ENCODE measurements around the gene APBB2.

The APBB2 gene

DNA sequence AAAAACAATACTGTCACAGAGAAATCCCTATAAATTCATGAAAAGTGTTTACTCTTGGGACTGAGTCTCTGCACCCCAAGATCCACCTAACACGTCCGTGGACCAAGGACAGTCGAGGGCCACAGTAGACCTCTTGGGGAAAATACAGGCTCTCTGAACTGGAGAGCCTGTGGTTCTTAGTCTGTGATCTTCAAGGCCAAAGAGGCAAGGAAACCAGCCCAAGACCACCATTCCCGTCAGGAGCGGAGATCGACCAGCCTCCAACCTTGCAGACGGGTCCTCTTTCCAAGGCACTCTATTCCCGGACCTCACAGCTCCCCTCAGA lies 1.6 kb upstream of the APBB2 start:
- DNase-seq (ENCODE audit: low spot score): no peak

DNA sequence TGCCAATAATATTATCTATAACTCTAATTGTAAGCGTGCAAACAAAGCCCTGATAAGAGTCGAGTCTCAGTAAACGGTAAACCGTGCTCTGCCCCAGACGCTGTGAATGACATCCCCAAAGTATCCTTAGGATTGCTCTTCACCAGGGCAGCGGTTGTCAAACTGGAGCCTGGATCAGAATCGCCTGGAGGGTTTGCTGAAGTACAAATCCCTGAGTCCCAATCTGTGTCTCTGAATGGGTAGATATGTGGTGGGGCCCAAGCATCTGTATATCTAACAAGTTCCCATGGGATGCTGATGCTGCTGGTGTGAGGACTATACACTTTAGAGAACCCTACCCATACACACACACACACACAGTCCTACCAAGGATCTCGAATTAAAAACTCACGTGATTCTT lies 813 bp upstream of the APBB2 start:
- no peak for DNase-seq (ENCODE audit: low spot score)

DNA sequence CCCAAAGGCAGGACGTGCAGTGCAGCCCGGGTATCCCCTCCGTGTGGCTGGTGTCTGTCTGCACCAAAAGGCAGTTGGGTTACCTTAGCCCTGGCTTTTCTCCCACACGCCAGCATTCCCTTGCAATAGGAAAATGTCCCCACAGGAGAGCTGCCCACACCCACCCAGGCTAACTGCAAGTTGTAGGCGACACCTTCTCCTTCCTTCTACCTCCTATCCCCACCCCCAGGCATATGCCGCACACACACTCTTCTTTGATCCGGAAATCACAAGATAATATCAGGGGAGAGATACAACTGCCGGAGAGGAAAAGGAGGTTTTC lies 444 bp upstream of the APBB2 start:
- DNase-seq (ENCODE audit: low spot score): no peak

DNA sequence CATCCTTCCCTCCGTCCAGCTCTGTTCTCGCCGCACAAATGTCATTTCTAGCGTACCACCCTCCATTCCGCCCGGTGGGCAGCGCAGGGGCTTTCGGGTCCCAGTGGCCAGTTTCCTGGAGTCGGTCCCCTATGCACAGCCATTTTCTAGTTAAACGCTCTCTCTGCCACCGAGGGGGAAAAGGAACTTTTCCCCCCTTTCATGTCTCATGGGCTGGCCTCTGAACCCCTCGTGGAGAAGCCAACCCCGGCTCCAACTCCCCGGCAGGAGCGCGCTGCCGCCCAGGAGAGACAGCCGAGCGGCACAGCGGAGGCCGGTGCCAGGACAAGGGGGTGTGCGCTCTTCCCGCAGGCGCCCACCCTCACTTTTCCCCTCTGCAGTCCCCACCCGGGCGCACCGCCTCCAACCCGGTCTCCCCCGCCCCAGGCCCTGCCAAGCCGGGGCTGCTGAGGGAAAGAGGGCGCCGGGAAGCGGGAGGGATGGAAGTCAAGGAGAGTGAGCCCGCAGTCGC lies 662 bp downstream of the APBB2 start:
- DNase-seq (ENCODE audit: low spot score): no peak

DNA sequence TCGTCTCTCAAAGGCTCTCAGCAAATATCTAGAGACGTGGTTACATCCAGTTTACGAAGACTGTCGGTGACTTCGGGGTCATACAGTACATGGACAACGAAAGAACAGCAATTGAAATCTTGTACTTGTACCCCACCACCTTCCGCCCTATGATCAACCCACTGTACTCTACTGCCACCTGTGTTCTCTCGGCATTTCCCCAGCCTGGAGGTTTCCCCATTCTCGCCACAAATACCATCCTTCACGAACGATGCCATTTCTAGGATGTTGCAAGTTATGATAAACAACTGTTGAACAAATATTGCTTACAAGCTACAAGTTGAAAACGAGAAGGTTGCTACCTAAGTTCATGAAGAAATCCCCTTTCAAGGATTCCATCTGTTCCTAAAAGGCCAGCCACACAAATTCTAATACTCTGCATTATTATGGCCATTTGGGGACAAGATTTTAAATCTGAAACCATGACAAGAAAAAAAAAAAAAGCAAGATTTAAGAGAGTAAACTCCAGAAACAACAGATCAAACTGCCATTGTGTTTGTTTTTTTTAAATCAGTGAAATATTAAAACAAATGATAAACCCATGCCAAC lies 1.6 kb downstream of the APBB2 start:
- no peak for DNase-seq (ENCODE audit: low spot score)

DNA sequence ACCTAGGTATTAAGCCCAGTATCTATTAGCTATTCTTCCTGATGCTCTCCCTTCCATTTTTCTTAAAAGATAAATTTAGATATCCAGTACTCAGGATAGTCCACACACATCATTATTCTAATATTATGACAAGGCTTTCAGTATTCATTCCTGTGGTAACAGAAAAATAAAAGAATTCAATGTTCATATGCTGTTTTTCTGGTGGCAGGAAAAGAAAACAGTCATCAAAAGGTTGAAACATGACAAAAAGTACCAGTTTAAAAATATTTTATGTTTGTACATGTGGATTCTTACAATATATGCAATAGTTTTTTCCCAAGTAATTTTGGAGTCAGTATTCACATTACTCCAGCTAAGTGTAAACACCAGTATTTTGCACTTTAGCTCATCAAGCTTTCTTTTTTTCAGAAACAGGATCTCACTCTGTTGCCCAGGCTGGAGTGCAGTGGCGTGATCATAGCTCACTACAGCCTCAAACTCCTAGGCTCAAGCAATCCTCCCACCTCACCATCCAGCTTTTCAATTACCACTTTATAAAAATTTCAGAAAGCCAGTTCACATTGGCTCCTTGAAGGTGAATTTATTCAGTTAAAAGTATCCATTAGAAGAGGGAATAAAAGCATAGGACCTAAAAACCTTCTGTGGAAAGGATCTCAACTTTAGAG lies 2.3 kb downstream of the APBB2 start:
- DNase-seq (ENCODE audit: low spot score): no peak

DNA sequence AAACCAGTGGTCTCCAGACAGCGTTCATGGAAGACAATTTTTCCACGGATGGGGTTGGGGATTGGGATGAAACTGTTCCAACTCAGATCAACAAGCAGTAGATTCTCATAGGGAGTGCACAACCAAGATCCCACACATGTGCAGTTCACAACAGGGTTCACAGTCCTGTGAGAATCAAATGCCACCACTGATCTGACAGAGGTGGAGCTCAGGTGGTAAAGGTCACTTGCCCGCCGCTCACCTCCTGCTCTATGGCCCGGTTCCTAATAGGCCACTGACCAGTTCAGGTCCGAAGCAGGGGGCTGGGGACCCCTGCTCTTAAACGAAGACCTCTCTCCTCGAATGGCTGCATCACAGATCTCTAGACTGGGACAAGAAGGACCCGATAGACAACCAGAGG lies 4.4 kb downstream of the APBB2 start:
- DNase-seq (ENCODE audit: low spot score): no peak

DNA sequence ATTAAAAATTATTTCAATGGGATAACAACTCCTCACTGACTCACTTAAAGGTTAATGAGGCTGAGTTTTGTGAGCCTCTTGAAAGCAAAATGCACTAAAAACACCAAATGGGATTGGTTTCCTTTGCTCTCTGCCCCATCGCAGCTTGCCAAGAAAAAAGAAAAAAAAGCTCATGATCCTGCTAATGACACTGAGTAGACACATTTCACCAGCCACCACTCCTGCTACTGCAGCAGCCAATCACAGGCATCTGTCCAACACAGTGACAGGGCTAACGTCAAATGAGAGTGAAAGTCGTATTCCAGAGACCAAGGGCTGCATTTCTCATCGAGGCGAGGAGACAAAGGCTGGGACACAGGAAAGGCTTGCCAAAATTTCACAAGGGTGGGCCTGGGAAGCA lies 5.2 kb downstream of the APBB2 start:
- no peak for DNase-seq (ENCODE audit: low spot score)

DNA sequence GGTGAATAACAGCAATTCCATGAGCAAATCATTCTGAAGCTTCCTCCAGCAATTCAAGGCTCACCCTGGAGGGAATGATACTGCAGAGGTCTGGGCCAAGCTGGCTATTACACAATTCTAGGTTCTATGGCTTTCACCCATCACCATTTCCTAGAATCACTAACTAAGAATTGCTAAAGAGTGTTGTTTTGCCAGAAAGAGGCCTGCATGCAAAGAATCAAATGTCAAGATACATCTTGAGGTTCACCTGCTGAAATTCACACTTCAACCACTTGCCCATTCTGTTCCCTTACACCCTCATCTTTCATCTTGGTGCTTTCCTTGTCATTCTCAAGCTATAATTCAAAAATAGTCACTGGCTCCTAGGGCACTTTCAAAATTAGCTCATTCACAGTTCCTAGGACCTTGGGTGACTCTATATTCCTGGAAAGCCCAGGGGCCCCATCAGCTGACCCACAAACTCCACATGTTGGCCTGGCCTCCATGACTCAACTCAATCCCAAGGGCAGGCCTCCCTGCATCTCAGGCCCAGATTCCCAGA lies 7.0 kb downstream of the APBB2 start:
- DNase-seq (ENCODE audit: low spot score): no peak

DNA sequence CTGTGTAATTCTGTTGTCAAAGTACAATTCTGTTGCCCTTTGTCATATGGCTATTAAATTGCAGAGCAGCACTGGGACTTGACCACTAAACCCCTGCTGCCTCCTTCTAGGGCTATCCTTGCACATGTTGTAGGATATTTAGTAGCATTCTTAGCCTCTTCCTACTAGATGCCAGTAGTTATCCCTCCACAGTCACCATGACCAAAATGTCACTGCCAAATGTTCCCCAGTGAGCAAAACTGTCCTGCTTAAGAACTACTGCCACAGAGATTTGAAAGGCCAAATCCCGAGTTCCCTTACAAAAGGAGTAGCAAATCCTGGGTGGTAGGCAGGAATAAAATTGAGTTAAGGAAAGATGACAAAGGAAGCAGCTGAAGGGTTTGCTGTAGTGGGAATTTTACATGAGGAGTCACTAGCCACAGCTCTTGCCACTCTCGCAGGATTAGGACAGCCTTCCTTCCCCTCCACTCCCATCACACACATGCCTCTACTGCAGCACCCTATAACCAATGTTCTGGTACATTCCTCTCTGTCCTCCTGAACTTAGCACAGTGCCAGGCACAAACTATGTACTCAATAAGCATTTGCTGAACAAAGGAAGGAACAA lies 8.4 kb downstream of the APBB2 start:
- no peak for DNase-seq (ENCODE audit: low spot score)

DNA sequence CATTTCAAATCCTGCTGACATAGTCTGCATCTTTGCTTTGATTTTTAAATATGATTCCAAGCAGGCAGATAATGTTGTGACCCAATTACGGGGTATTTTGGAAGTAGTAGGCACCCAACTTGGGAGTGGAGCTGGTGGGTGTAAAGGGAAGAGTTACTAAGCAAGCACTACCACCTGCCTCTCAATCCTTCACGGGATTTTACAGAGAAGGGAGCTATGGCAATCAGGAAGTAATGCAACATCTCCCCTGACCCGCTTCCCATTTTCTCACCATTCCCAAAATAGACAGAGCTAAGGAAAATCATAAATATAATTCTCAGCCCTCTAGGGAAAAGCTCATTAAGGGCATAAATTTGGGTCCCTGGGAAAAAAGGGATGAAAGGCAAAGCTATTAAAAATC lies 9.2 kb downstream of the APBB2 start:
- DNase-seq (ENCODE audit: low spot score): no peak

DNA sequence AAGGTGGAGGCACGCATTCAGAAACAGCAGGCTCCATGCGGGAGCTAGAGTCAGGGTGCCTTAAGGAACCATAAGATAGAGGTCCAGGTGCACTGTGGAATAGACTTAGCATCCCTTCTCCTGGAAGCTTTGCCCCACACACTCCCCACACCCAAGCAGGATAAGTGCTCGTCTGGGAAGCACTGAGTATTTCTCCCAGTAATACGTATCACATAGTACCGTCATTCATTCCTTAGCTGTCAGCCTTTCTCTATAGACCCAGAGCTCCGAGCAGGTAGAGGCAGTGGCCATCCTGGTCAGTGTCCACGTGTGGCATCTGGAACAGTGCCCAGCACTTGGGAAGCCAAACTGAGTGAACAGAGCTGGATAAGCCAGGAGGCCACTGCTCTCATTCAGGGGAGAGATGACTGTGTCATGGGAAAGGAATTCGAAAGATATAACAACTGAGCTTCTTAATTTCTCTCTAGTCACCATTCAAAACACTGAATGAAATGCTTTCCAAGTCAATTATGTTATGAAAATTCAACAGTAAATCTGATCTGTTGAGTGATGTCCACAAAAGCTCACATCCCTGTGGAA lies 9.9 kb downstream of the APBB2 start:
- DNase-seq (ENCODE audit: low spot score): no peak

DNA sequence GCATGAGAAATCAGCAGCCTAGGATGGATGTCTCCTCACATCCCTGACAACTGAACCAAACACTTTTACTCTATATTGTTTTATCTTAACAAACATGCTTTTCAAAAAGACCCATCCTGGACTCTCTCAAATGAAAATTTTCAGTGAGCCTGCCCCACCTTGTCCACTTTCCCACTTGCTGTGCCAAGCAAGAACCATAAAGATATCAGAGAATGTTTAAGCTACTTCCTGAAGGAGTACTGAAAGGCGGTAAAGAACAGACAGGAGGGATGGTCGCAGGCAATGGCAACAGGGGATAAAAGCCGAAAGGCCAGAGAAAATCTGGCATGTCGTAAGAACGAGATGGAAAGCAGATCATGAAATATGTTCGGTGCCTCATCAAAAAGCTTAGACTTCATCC lies 10.5 kb downstream of the APBB2 start:
- no peak for DNase-seq (ENCODE audit: low spot score)

DNA sequence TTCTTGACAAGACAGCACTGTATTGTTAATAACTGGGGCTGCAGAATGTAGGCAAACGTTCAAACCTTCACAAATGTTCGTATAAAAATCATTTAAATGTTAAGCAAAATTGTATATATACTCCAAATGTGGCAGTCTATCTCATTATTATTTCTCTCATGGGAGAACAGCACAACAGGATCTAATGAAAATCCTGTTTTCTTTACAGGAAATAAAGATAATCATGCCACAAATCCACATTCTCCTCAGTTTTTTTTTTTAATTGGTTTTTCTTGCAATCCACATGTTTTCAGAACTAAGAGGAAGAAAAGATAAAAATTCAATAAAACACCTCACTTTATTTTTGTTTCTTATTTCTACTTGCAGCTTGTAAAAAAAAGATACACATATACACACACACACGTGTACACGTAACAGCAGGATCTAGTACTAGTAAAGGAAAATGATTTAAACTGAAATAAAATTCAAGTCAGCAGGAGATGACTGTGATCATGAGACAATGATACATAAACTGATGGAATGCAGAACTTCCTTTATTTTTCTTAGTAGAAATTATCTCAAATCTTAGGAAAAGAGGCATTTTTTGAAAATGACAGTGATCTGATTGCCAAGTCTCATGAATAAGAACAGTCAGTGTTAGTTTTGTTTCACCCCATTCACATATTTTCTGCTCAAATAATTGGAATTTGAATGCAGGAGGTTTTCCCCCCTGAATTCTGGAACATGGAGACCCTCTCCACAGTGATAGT lies 11.3 kb downstream of the APBB2 start:
- DNase-seq (ENCODE audit: low spot score): no peak

DNA sequence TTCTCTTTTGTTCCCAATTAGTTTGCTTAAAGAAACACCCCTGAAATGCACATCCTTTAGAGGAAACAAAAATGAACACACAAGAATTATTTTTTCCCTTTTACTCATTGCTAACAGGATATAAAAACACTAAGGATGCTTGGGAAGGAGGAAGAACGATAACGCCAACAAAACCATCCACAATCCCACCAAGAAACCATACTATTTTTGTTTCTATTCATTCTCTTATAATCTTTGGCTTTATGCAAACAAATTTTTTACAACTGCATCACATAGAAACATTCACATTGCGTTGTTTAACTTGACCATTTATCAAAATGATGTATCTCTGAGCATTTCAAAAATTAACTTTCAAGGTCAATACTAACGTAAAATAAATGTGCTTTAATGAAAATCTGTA lies 12.0 kb downstream of the APBB2 start:
- DNase-seq (ENCODE audit: low spot score): no peak

DNA sequence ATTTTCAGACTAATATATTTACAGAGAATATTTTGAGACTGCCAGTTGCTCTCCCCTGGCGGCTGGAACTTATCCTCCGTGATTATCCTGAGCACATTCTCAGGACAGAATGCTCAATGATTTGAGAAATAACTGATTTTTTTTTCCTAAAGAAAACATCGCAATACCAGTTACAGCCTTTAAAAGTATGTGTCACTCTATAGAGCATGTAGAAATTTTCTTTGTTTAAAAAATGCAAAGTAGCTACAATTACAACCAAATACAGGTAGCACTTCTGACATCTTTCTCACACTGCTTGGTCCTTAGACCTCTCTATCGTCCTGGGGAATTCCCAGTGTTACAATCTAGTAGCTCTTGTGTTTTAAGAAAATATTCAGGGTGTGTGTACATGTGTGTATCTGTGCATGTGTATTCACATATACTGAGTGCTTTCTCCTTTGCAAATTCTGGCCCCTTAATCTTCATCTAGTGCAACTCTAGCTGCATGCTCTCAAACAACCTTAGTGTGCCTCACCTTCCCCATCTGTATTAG lies 13.8 kb downstream of the APBB2 start:
- DNase-seq (ENCODE audit: low spot score): no peak

DNA sequence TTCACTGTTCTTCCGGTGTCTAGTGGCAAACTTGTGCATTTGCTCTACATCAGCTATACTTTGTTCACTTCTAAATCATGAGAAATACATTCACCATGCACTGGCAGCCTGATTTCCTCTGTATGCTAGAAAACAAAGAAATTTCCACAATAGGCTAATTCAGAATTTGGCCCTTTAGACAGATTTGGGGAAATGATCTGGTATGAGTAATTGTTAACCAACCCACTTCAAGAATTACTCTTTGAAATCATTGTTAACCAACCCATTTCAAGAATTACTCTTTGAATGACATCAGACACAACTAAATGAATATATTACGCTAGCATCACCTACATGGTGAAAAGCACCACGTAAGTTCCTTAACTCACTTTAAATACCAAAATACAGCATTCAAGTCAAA lies 14.6 kb downstream of the APBB2 start:
- no peak for DNase-seq (ENCODE audit: low spot score)

DNA sequence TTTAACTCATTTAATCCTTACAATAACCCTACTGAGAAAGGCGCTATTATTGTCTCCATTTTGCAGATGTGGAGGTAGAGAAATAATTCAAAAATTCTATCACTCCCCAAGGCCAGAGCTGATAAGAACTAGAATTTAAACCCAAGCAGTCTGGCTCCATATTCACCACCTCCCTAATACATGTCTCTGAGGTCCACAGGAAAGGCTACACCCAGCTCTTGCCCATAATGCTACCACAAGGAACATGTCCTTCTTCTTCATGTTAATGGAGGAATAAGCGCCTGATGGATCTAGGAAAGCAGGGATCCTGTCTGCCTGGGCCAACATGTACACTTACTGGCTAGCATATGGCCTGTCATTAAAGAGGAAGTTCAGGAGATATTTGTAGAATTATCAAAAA lies 16.3 kb downstream of the APBB2 start:
- DNase-seq (ENCODE audit: low spot score): no peak

DNA sequence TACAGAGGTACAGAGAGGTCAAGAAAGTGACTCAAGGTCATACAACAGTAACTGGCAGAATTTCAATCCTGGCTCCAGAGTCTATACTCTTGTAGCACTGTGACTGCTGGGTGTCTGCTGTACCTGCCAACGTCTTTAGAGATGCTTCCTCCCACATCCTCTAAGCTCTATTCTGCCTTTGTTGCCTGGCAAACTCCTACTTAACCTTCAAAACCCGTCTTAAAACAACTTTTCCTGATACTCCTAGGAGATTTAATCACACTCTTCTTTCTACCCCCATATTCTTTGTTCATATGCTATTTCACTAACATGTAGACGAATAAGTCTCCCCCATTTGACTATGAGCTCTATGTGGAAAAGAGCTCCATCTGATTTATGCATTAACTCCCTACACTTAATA lies 16.8 kb downstream of the APBB2 start:
- no peak for DNase-seq (ENCODE audit: low spot score)

DNA sequence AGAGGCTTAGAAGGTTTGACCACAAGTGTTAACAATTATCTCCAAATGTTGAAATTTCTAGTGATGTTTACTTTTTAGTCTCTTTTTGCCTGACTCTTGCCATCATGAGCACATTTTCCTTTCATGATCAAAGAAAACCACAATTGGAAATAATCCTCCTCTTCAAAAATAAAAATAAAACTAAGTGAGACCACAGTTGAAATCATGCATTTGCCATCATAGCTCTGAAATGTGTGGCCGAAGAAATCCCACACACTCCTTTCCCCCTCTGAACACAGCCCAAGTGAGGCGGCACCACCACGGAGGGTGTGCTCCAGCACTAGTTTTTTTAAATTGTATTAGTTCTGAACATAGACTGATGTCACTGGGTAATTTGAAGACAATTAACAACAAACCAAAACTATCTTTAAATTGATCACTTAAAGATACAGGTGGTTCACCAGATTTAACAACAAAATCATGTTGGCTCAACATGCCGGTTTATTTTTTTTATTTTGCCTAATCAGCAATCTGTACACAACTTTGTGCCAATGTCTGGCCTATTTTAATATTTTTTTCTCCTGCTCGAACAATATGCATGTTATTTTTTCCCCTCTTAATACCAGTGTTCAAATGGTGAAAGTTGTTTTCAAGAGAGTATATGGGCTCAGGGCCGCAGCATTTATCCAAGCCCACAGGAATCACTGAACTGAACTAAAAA lies 17.6 kb downstream of the APBB2 start:
- no peak for DNase-seq (ENCODE audit: low spot score)

DNA sequence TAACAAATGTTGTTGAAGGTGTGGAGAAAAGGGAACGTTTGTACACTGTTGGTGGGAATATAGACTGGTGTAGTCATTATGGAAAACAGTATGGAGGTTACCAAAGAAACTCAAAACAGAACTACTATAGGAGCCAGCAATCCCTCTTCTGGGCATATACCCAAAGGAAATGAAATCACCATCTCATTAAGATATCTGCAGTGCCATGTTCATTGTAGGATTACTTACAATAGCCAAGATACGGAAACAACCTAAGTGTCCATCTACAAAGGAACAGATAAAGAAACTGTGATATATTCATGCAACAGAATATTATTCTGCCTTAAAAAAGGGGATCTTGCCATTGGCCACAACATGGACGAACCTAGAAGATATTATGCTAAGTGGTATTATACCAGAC lies 22.2 kb downstream of the APBB2 start:
- DNase-seq (ENCODE audit: low spot score): no peak

DNA sequence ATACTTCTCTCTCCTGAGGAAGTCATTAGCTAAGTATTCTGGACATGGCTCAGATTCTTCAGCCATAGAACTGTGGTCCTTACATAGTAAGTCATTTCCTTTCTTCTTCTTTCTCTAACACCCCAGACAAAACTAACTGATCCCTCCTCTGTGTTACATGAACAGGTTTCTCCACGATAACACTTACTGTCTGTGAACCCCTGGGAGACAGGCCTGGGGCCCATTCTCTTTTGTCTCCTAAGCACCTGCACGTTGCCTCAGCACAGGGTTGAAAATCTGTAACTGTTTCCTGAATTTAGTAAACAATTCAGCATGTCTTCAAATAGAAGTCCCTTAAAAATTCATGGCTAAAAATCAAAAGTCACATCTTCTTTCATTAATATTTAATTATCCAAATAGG lies 24.7 kb downstream of the APBB2 start:
- no peak for DNase-seq (ENCODE audit: low spot score)

Measured in left forelimb (tissue), 1 donor.